HG03095 (cell line): ENCODE data around the gene ATRIP.
"Not testable (repeated sequence)": the region's sequence is repeated elsewhere in the genome, so short reads cannot be mapped to it uniquely, and the experiment has no call there.

ENCODE experiments used
- ATAC-seq: cut with Tn5 transposase; IDR thresholded peaks from one replicate; pipeline ENCODE4 v1.9.1; 2021; ENCODE audit warnings: moderate library complexity; ENCODE audit not compliant: unreplicated experiment

The ATRIP gene

GRCh38 chr3:48467110-48467454, 20.5 kb downstream of the ATRIP start:
- no peak for ATAC-seq

- ATAC-seq, result no peak
These were observed 21.1 kb downstream of the ATRIP start for GRCh38 chr3:48467473-48468267.

GRCh38 chr3:48468329-48468731, 21.8 kb downstream of the ATRIP start:
- no peak for ATAC-seq

- ATAC-seq, result no peak
These were observed 22.7 kb downstream of the ATRIP start for GRCh38 chr3:48469046-48469915.

- ATAC-seq, result no peak
These were observed 23.7 kb downstream of the ATRIP start for GRCh38 chr3:48470286-48470685.

GRCh38 chr3:48472673-48472922, 26.1 kb downstream of the ATRIP start:
- peak; percentile 20 for ATAC-seq

GRCh38 chr3:48472923-48473616, 26.5 kb downstream of the ATRIP start:
- ATAC-seq, result peak; percentile 71

GRCh38 chr3:48473617-48473952, 27.0 kb downstream of the ATRIP start:
- no peak for ATAC-seq

- ATAC-seq, result not testable (repeated sequence)
These were observed 27.5 kb downstream of the ATRIP start for GRCh38 chr3:48474031-48474430.

- no peak for ATAC-seq
These were observed 28.1 kb downstream of the ATRIP start for GRCh38 chr3:48474619-48475018.

- no peak for ATAC-seq
These were observed 28.7 kb downstream of the ATRIP start for GRCh38 chr3:48475188-48475587.

GRCh38 chr3:48476426-48477053, 30.0 kb downstream of the ATRIP start:
- ATAC-seq, result no peak

- no peak for ATAC-seq
These were observed 31.5 kb downstream of the ATRIP start for GRCh38 chr3:48477959-48478520.

GRCh38 chr3:48478626-48479555, 32.4 kb downstream of the ATRIP start:
- no peak for ATAC-seq

- ATAC-seq, result not testable (repeated sequence)
These were observed 34.4 kb downstream of the ATRIP start for GRCh38 chr3:48480891-48481290.

GRCh38 chr3:48482822-48483221, 36.3 kb downstream of the ATRIP start:
- ATAC-seq, result not testable (repeated sequence)

GRCh38 chr3:48486952-48487351, 40.4 kb downstream of the ATRIP start:
- no peak for ATAC-seq

GRCh38 chr3:48492461-48493202, 46.1 kb downstream of the ATRIP start:
- ATAC-seq, result no peak

GRCh38 chr3:48493203-48493501, 46.6 kb downstream of the ATRIP start:
- ATAC-seq, result no peak

GRCh38 chr3:48500656-48501055, 54.1 kb downstream of the ATRIP start:
- no peak for ATAC-seq
